ENCODE data around the gene ATAD5. TPM values are rescaled to one million over a fixed set of nuclear protein-coding genes. Genes with fewer than 3 reads are reported as not detected.
"Not testable (repeated sequence)": the region's sequence is repeated elsewhere in the genome, so short reads cannot be mapped to it uniquely, and the experiment has no call there.

ATAD5 gene
- total RNA-seq, 1 donor from 2014 or later = 3.2 TPM

DNA sequence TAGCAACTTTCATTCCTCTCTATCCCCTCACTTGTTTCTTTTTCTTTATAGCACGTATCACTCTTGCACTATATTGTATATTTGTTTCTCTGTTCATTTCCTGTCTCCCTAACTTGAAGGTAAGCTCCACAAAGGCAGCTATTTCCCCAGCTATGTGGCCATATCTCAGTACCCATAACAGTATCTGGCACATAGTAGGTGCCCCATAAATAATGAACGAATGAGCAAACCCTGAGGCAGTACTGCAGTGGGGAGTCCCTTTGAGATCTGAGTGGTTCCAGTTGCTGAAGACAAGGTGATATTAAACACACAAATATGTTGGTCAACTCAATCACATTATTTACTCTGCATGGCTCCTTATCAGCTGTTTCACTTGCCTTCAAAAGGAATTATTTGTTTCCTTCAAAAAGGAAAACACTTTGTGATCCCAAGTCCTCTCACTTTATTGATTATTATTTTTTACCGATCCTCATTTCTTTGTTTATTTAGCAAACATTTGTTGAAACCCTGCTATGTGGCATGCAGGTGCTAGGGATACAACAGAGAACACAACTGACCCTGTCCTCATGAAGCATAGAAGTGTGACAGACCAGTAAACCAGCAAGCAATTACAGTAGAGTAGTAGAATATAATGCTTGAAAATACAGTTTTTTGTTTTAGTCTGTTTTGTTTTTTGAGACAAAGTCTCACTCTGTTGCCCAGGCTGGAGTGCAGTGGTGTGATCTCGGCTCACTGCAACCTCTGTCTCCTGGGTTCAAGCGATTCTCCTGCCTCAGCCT lies 84.3 kb downstream of the ATAD5 start:
- DNase-seq = no peak

- no peak for DNase-seq
Measured at GRCh38 chr17:30917050-30917449, 85.3 kb downstream of the ATAD5 start.

GRCh38 chr17:30920282-30920681 lies 88.5 kb downstream of the ATAD5 start:
- peak; percentile 25 for DNase-seq

GRCh38 chr17:30920683-30921543 lies 89.1 kb downstream of the ATAD5 start:
- DNase-seq = no peak

DNA sequence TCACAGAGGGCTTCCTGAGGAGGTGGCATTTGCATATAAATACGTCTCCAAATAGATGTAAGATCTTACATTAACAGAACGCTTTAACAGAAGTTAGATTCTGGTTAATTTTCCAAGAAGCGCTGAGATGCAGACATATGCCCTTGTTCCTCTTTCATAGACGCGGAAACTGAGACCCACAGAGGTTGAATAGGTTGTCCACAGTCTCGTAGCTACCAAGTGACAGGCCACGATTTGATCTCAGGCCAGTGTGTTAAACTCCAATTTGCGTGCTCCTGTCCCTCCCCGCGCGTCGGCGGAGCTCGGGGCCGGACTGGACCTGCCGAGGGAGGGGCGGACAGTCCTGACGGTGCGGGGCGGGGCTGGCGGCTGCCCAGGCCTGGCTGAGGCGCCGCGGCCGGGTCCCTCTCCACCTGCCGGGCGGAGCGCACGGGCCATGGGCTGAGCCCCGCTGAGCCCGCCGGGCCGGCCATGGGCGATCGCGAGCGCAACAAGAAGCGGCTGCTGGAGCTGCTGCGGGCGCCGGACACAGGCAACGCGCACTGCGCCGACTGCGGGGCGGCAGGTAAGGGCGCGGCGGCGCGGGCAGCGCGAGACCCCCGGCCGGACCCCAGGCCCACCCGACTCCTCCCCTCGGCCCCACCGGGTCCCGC lies 89.9 kb downstream of the ATAD5 start, which contains the start of gene ADAP2:
ADAP2 (plus strand) TSS at position 402 of the 653 bp plus-strand sequence; CDS start at position 472, 70 bp downstream.
- DNase-seq = peak; percentile 24

GRCh38 chr17:30922235-30923030 lies 90.7 kb downstream of the ATAD5 start:
- peak; percentile 9 for DNase-seq

DNA sequence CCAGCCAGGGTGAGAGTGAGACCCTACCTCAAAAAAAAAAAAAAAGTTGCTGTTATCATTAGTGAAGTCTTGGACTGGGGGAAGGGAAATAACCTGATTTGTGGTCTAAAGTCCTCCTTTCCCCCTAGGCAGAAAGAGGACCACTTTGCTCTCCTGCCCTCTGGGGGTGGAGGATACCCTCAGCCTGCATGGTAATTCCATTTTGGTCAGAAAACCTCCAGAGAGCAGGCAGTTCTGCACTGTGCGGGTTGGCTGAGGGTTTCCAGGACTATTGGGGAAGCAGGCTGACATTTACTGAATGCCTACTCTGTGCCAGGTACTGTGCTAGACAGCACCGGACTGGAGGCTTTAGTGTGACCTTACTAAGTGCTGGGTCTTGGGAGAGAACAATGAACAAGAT lies 92.6 kb downstream of the ATAD5 start:
- no peak for DNase-seq

DNA sequence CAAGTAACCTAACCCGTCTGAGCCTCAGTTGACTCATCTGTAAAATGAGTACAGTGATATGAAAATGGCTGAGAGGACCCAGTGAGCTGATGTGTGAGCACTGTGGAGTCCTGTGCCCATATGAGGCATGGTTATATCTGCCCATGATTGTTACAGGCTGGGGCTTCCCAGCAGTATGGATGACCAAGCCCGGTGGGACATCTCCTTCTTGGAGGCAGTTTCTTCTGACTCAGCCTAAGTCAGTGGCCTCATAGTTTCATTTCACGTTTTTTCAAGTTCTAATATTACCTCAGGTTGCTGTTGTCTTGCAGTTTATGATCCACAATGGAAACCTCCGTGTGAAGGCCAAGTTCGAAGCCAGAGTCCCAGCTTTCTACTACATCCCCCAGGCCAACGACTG lies 94.8 kb downstream of the ATAD5 start:
- DNase-seq = no peak

GRCh38 chr17:30927756-30928155 lies 96.0 kb downstream of the ATAD5 start:
- DNase-seq = no peak

- no peak for DNase-seq
Measured at GRCh38 chr17:30928584-30928983, 96.8 kb downstream of the ATAD5 start.

GRCh38 chr17:30929081-30929633 lies 97.4 kb downstream of the ATAD5 start:
- no peak for DNase-seq

GRCh38 chr17:30929861-30930260 lies 98.1 kb downstream of the ATAD5 start:
- not testable (repeated sequence) for DNase-seq

- DNase-seq = no peak
Measured at GRCh38 chr17:30930495-30930894, 98.7 kb downstream of the ATAD5 start.

DNA sequence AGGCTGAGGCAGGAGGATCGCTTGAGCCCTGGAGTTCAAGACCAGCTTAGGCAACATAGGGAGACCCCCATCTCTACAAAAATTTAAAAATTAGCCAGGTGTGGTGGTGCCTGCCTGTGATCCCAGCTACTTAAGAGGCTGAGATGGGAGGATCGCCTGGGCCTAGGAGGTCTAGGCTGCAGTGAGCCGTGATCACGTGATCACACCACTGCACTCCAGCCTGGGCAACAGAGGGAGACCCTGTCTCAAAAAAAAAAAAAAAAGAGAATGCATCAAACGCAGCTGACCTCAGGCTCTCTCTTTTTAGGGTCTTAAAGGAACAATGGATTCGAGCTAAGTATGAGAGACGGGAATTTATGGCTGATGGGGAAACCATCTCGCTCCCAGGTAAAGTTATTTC lies 99.8 kb downstream of the ATAD5 start:
- not testable (repeated sequence) for DNase-seq

DNA sequence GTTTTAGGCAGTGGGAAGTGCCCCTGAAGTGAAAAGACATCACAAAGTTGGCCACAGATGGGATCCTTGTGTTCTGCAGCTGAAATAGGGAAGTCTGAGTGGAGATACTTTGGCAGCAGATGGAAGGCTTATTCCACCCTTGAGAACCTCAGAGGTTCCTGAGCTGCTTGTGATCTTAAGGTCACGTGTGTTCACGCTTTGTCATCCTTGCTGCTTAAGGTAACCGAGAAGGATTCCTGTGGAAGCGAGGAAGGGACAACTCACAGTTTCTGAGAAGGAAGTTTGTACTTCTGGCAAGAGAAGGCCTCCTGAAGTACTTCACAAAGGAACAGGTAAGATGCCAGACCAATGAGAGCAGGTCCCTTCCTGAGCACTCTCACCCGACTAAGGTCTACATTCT lies 102.2 kb downstream of the ATAD5 start:
- no peak for DNase-seq

- no peak for DNase-seq
Measured at GRCh38 chr17:30939051-30939689, 107.4 kb downstream of the ATAD5 start.

- no peak for DNase-seq
Measured at GRCh38 chr17:30942308-30943079, 110.7 kb downstream of the ATAD5 start.

Data from dermis blood vessel endothelial cell (primary cell).